ENCODE measurements around the gene JCAD. TPM values are rescaled to one million over a fixed set of nuclear protein-coding genes. Genes with fewer than 3 reads are reported as not detected.

JCAD gene
- total RNA-seq, 1 experiment from 2014 or later, result 0.77 TPM

DNA sequence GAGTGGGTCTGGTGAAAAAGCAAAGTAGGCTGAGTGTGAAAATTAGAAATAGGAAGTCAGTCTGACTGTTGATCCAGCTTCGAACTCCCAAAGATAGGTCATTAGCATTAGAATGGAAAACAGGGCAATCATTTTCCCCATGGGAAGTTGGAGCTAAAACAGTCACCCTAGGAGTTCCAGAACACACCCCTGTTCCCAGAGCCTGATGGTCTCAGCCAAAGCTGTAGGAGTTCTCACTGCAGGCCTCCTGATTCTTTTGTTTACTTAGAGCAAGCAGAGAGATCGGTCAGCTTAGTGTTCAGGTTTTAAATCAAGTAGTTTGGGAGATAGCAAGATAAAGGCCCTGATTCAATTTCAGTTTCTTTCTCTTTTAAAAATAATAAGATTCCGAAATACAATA lies 28.8 kb upstream of the JCAD start:
- no peak overlapping the region for H3T11ph ChIP-seq (ENCODE audit: low read length)
- no peak overlapping the region for H2BK20ac ChIP-seq (ENCODE audit: low read depth, low read length, poor library complexity, severe bottlenecking)
- no peaks in the 10 kb centered on the region for H3K23me2 ChIP-seq (ENCODE audit: insufficient read length, low read depth, low read length, poor library complexity, severe bottlenecking)
- no peak overlapping the region for H3K23ac ChIP-seq (ENCODE audit: insufficient read length, low read depth, low read length)
- H2AFZ ChIP-seq (ENCODE audit: low read length), result no peak overlapping the region
- no peaks in the 10 kb centered on the region for H3K9me3 ChIP-seq (ENCODE audit: control insufficient read depth, low read depth, low read length)
- peak overlapping the region in 1 of 3 experiments; percentile 86; a peak in 2 of 7 replicates for H3K27ac Mint-ChIP-seq
- no peaks in the 10 kb centered on the region for H3K79me1 ChIP-seq (ENCODE audit: insufficient read depth, low read depth, low read length, poor library complexity, severe bottlenecking)
- H3K36me3 Mint-ChIP-seq (ENCODE audit: insufficient read depth in 1 of 3, low read depth in 3 of 3), result no peaks in the 10 kb centered on the region; a peak in 1 of 7 replicates
- no peaks in the 10 kb centered on the region; the same call in 1 of the 2 replicates for H3K4me1 ChIP-seq (ENCODE audit: insufficient read depth, low read length)
- no peak overlapping the region for H3K4me2 ChIP-seq (ENCODE audit: insufficient read depth, insufficient read length, low read length)
- no peaks in the 10 kb centered on the region for H3K27me3 ChIP-seq (ENCODE audit: insufficient read depth, low read length)
- WGBS (ENCODE audit: extremely low coverage, insufficient read length, low lambda C conversion rate), result no CpG with 5 or more reads among the region's 3 CpGs
- H3K14ac ChIP-seq (ENCODE audit: insufficient read depth, low read length), result no peak overlapping the region
- no peak overlapping the region for H3K4ac ChIP-seq (ENCODE audit: low read depth, low read length)
- no peak overlapping the region for H3K9ac ChIP-seq (ENCODE audit: extremely low read depth, insufficient read length, low read length)
- H3K9me3 Mint-ChIP-seq, result no peaks in the 10 kb centered on the region
- H4K91ac ChIP-seq (ENCODE audit: insufficient read length, low read depth, low read length), result no peak overlapping the region
- no peak overlapping the region for H3K4me3 Mint-ChIP-seq
- H2BK120ac ChIP-seq (ENCODE audit: low read depth, low read length, poor library complexity, severe bottlenecking), result no peak overlapping the region
- H3K27ac ChIP-seq (ENCODE audit: insufficient read length, low read depth, low read length), result no peak overlapping the region
- H3K79me2 ChIP-seq (ENCODE audit: insufficient read depth, low read length), result no peaks in the 10 kb centered on the region
- peaks cover 5 to 14% of the 10 kb centered on the region in 2 experiments for H3K4me1 Mint-ChIP-seq
- H2BK15ac ChIP-seq (ENCODE audit: low read depth, low read length), result no peak overlapping the region
- H4K5ac ChIP-seq (ENCODE audit: insufficient read length, low read depth, low read length), result no peak overlapping the region
- H2AK5ac ChIP-seq (ENCODE audit: insufficient read length, low read length), result no peak overlapping the region
- no peak overlapping the region for H3K18ac ChIP-seq (ENCODE audit: insufficient read length, low read depth, low read length)
- H2BK5ac ChIP-seq (ENCODE audit: insufficient read length, low read length), result no peak overlapping the region
- no peaks in the 10 kb centered on the region; the same call in 1 of the 2 replicates for H3K27me3 Mint-ChIP-seq (ENCODE audit: low read depth)
- DNase-seq, result no peak
- H3K56ac ChIP-seq (ENCODE audit: insufficient read length, low read depth, low read length), result no peak overlapping the region
- no peaks in the 10 kb centered on the region for H4K20me1 ChIP-seq (ENCODE audit: control insufficient read depth, insufficient read depth, insufficient read length)
- no peak overlapping the region for H4K8ac ChIP-seq (replicated peaks; ENCODE audit: insufficient read length, low read depth, low read length)
- no peak overlapping the region for H2BK12ac ChIP-seq (ENCODE audit: insufficient read length, low read depth, low read length)
- TF ChIP-seq, protein P1, sequence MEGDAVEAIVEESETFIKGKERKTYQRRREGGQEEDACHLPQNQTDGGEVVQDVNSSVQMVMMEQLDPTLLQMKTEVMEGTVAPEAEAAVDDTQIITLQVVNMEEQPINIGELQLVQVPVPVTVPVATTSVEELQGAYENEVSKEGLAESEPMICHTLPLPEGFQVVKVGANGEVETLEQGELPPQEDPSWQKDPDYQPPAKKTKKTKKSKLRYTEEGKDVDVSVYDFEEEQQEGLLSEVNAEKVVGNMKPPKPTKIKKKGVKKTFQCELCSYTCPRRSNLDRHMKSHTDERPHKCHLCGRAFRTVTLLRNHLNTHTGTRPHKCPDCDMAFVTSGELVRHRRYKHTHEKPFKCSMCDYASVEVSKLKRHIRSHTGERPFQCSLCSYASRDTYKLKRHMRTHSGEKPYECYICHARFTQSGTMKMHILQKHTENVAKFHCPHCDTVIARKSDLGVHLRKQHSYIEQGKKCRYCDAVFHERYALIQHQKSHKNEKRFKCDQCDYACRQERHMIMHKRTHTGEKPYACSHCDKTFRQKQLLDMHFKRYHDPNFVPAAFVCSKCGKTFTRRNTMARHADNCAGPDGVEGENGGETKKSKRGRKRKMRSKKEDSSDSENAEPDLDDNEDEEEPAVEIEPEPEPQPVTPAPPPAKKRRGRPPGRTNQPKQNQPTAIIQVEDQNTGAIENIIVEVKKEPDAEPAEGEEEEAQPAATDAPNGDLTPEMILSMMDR (conservative IDR thresholded peaks at IDR 0.05), result no peak
